SH-SY5Y (cell line): ENCODE measurements around the gene SLC35E3.

Source experiments
- GATA2 ChIP-seq: IDR thresholded peaks from 2 replicates; pipeline ENCODE4 v1.6.1; 2011; ENCODE audit warnings: mild to moderate bottlenecking, low read depth, low read length
- GATA3 ChIP-seq: IDR thresholded peaks from 2 replicates; pipeline ENCODE4 v1.6.1; 2011; ENCODE audit warnings: low read depth, mild to moderate bottlenecking, low read length, moderate library complexity

SLC35E3 gene

GRCh38 chr12:68745904-68746571 lies at the start of gene SLC35E3:
TSS of gene SLC35E3 (plus strand) at chr12:68746176. CDS start at chr12:68746378, 202 bp downstream.
- peak; percentile 6; the same call in 1 of the 2 replicates for TF ChIP-seq GATA2
- TF ChIP-seq GATA3 = no peak

GRCh38 chr12:68699486-68699885 lies 46.5 kb upstream of the SLC35E3 start:
- TF ChIP-seq GATA2 (no peak), GATA3 (no peak)

GRCh38 chr12:68727776-68728175 lies 18.2 kb upstream of the SLC35E3 start:
- TF ChIP-seq GATA3 (no peak), GATA2 (no peak)

- TF ChIP-seq GATA2 (no peak), GATA3 (no peak)
Measured at GRCh38 chr12:68733661-68734071, 12.3 kb upstream of the SLC35E3 start.

GRCh38 chr12:68739891-68740290 lies 6.1 kb upstream of the SLC35E3 start:
- TF ChIP-seq GATA2 (peak; percentile 84), GATA3 (no peak)

GRCh38 chr12:68743356-68743755 lies 2.6 kb upstream of the SLC35E3 start:
- TF ChIP-seq GATA3 = no peak
- TF ChIP-seq GATA2 = no peak

- TF ChIP-seq GATA3 (no peak), GATA2 (no peak)
Measured at GRCh38 chr12:68745376-68745903, 536 bp upstream of the SLC35E3 start.

GRCh38 chr12:68746572-68747180 lies 700 bp downstream of the SLC35E3 start:
- TF ChIP-seq GATA3 (no peak; the same call in 1 of the 2 replicates), GATA2 (peak; percentile 26; the same call in 1 of the 2 replicates)

GRCh38 chr12:68749443-68749842 lies 3.5 kb downstream of the SLC35E3 start:
- no peak for TF ChIP-seq GATA2
- no peak for TF ChIP-seq GATA3

GRCh38 chr12:68749861-68750260 lies 3.9 kb downstream of the SLC35E3 start:
- no peak for TF ChIP-seq GATA2
- no peak for TF ChIP-seq GATA3

- TF ChIP-seq GATA2 = no peak
Measured at GRCh38 chr12:68750506-68750905, 4.5 kb downstream of the SLC35E3 start.

- no peak for TF ChIP-seq GATA3
- TF ChIP-seq GATA2 = no peak
Measured at GRCh38 chr12:68755536-68756243, 9.7 kb downstream of the SLC35E3 start.

GRCh38 chr12:68759852-68760251 lies 13.9 kb downstream of the SLC35E3 start:
- TF ChIP-seq GATA2 (no peak), GATA3 (no peak)

- TF ChIP-seq GATA3 (no peak), GATA2 (no peak)
Measured at GRCh38 chr12:68760806-68761441, 14.9 kb downstream of the SLC35E3 start.
